ENCODE data around the gene LY86.
A peak's percentile ranks its signal among the peaks of the same experiment; 100 is the strongest.

Gene LY86

GRCh38 chr6:6624269-6624990 is 35.9 kb downstream of the LY86 start:
- DNase-seq = no peak

GRCh38 chr6:6626187-6626586 is 37.7 kb downstream of the LY86 start:
- no peak for DNase-seq

GRCh38 chr6:6629402-6629801 is 40.9 kb downstream of the LY86 start:
- no peak for DNase-seq

GRCh38 chr6:6631053-6631452 is 42.5 kb downstream of the LY86 start:
- DNase-seq = no peak

GRCh38 chr6:6631534-6632276 is 43.2 kb downstream of the LY86 start:
- no peak for DNase-seq

- DNase-seq = no peak
Observed at GRCh38 chr6:6633898-6634734, 45.6 kb downstream of the LY86 start.

GRCh38 chr6:6634735-6635075 is 46.2 kb downstream of the LY86 start:
- no peak for DNase-seq

- DNase-seq = no peak
Observed at GRCh38 chr6:6635291-6635690, 46.8 kb downstream of the LY86 start.

GRCh38 chr6:6635869-6636268 is 47.3 kb downstream of the LY86 start:
- no peak for DNase-seq

- no peak for DNase-seq
Observed at GRCh38 chr6:6639572-6639971, 51.1 kb downstream of the LY86 start.

GRCh38 chr6:6640926-6641325 is 52.4 kb downstream of the LY86 start:
- no peak for DNase-seq

GRCh38 chr6:6643398-6643797 is 54.9 kb downstream of the LY86 start:
- DNase-seq = no peak

- no peak for DNase-seq
Observed at GRCh38 chr6:6645261-6645917, 56.9 kb downstream of the LY86 start.

- no peak for DNase-seq
Observed at GRCh38 chr6:6646384-6646783, 57.9 kb downstream of the LY86 start.

GRCh38 chr6:6646859-6647258 is 58.3 kb downstream of the LY86 start:
- DNase-seq = no peak

GRCh38 chr6:6648692-6649343 is 60.3 kb downstream of the LY86 start:
- no peak for DNase-seq

GRCh38 chr6:6649824-6650349 is 61.4 kb downstream of the LY86 start:
- DNase-seq = no peak

- no peak for DNase-seq
Observed at GRCh38 chr6:6650839-6651238, 62.3 kb downstream of the LY86 start.

GRCh38 chr6:6651335-6651734 is 62.8 kb downstream of the LY86 start:
- DNase-seq = no peak

- no peak for DNase-seq
Observed at GRCh38 chr6:6652932-6653331, 64.4 kb downstream of the LY86 start.

GRCh38 chr6:6654599-6655575 is 66.4 kb downstream of the LY86 start:
- peak; percentile 59 for DNase-seq

Measured in femur (tissue), 1 donor.